GM20431 (cell line): Measurements from ENCODE around the gene FYN.

ENCODE experiments used
- in situ Hi-C: fragments of 300-500 bp; cut with MseI, MboI; formaldehyde crosslinking; loops from one replicate; pipeline ENCODE4 v1.15.0; 2020; ENCODE audit warnings: low sequenced_read_pairs; ENCODE audit not compliant: unreplicated experiment

Gene FYN

DNA sequence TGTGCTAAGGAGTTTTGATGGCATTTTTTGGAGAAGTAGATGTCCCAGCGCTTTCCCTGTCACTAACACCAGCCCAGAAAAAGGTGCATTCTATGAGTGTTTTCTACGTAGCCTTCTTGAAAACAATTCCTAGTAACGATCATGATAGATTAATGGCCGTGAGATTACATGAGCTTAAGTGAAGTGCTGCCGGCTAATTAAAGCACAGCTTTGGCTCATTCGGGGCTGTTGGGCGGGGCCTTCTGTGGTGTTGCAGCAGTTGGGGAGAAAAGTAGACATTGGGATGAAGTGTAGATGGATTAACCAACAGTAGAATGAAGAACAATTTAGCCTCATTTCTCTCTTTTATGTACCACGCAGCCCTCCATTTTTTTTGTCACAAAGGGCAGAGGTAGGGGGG is 246.8 kb downstream of the FYN start:
- in situ Hi-C loops: no loop called here

GRCh38 chr6:111625461-111626391 is 247.5 kb downstream of the FYN start:
- in situ Hi-C loops: no loop called here

DNA sequence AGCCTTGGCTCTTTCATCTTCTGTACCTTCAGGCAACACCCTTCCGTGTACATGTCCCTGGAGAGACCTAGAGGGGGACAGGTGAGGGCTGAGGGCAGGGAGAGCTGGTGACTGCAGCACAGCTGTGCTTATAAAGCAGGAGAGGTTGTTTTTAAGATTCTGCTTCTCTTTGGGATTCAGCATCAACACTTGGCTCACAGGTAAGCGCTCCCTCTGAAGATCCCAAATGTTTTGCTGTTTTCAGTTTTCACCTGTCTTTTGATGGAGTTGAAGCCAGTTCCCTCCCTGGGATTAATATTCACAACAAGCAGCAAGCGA is 248.2 kb downstream of the FYN start:
- in situ Hi-C loops: no loop called here

DNA sequence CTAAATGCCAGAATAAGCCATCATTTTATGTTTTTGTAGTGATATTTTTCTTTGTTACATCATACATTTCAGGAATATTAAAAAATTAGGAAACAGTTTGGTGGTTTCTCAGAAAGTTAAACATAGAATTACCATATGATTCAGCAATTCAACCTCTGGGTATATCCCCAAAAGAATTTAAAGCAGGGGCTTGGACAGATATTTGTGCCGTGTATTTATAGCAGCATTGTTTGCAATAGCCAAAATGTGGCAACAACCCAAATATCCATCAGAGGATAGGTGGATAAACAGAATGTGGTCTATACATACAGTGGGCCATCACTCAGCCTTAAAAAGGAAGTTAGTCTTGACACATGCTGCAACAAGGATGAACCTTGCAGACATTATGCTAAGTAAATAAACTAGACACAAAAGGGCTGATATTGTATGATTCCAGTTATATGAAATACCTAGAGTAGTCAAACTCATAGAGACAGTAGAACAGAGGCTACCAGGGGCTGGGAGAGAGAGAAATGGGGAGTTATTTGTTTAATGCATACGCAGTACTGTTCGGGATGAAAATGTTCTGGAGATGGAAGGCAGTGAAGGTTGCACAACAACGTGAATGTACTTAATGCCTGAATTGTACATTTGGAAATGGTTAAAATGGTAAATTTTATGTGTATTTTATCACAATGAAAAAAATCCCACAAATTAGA is 248.7 kb downstream of the FYN start:
- in situ Hi-C loops: no loop called here

DNA sequence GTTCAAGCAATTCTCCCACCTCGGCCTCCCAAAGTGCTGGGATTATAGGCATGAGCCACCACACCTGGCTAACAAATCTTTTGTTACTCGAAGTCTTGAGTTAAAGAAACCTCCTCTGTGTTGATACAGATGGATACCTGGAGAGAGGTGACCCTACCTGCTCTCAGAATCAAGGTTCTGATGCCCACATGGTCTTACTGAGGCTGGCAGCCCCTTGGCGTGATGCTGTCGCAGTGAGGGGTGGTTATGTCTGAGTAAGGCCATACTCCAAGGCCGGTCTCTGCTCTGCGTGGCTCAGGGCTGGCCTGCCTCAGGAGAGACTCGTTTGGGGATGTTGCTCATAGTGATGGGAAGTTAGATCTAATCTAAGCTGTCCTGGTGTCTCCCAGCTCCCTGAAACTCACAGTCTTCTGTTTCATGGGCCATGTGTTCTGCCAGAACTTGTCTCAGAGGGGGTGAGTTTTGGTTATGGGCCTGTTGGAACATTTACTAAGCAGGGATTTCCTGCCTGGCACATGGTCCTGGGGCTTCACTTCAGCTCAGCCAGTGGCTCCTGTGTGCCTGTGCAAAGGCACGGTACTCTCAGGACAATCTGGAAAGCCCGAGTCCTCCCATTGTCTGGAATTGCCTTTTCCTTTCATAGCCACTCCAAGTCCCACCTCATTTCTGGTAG is 250.1 kb downstream of the FYN start:
- in situ Hi-C loops: no loop called here

DNA sequence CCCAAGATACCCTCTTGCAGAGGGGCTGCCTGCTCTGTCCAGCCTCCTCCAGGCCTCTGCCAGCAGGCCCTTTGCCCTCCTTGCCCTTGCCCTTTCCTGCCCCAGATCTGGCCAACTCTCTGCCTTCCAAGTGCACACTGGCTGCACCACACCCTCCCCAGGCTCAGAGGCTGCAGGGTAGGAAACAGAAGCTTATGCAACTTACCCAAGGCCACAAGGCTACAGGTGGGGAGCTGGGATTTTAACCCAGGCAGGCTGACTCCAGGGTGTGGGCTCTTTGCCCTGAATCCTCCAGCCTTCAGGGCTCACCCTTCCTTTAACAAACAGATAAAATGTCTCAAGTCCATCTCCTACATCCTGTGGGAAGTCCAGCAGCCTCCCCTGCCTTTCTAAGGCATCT is 253.1 kb downstream of the FYN start:
- in situ Hi-C loops: no loop called here

GRCh38 chr6:111618407-111618806 is 254.8 kb downstream of the FYN start:
- in situ Hi-C loops: no loop called here

- in situ Hi-C loops: no loop called here
These were observed 256.1 kb downstream of the FYN start for GRCh38 chr6:111617149-111617548.

DNA sequence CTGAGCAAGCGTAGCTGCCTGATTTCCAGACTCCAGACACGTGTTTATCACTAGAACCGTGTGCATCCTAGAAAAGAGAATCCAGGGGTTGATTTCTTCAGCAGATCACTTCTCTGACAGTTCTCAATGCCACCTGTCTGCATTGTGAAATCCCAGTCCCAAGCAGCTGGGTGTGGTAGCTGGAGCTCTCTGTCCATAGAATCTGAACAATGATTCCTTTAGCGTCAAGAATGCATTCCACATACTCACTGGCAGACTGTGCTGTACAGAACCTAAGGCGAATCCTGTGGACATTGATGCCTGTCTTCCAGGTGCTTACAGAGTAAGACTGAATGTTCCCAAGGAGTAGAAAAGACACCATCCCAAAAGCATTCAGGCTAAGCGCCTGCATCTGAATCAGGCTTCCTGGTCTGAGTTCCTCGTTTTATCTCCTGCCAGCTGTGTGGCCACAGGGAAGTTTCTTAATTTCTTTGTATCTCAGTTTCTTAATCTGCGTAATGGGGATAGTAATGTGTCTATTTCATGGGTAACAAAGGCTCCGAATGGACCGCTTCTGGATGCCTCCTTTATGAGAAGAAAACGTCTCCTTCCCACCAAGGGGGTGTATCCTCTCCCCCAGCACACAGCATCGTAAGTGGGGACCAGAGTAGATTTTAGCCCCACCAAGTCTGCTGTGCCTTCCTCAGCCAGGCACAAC is 257.2 kb downstream of the FYN start:
- in situ Hi-C loops: no loop called here

- in situ Hi-C loops: no loop called here
These were observed 258.2 kb downstream of the FYN start for GRCh38 chr6:111614833-111615582.

DNA sequence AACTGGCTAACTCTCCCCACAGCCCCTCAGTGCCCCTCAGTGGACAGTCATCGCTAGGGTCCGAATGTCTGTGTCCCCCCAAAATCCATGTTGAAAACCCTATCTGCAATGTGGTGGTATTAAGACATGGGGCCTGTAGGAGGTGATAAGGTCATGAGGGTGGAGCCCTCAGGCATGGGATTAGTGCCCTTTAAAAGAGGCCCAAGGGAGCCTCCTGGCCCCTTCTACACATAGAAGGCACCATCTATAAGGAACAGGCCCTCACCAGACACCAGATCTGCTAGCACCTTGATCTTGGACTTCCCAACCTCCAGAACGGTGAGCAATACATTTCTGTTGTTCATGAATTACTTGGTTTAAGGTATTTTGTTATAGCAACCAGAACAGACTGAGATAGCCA is 260.9 kb downstream of the FYN start:
- in situ Hi-C loops: no loop called here

DNA sequence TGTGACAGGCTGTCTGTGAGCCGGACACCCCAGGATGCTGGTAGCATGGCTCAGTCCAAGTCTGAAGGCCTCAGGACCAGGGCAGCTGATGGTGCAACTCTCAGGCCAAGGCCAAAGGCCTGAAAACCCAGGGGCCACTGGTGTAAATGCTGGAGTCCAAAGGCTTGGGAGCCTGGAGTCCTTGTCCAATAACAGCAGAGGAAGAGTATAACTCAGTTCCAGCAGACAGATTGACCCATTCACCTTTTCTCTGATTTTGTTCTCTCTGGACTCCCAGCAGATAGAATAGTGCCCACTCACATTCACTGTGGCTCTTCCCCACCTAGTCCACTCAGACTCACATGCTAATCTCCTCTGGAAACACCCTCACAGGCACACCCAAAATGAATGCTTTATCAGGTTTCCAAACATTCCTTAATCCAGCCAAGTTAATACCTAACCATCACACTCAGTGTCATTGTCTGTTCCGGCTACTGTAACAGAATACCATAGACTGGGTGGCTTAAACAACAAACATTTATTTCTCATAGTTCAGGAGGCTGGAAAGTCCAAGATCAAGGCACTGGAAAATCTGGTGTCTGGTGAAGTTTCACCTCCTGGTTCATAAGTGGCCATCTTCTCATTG is 262.6 kb downstream of the FYN start:
- in situ Hi-C loops: no loop called here
